Calu3 (cell line): ENCODE results near the gene BZW2. TPM values are rescaled to one million over a fixed set of nuclear protein-coding genes. Genes with fewer than 3 reads are reported as not detected.

Experiments
- BruUV-seq: library from RNA; stranded (reverse); fragments of 400-500 nt; replicated peaks from 2 replicates; lab custom pipeline; 2021; lab: Mats Ljungman, UMichigan
- CTCF ChIA-PET: fragments of 300-600 bp; sonication (Branson Sonifier 250); formaldehyde crosslinking; loops from one replicate; lab custom pipeline; 2022; ENCODE audit warnings: antibody characterized with exemption; lab: Charles Lee
- DNase-seq: peaks from one replicate; pipeline ENCODE4 v3.0.0; 2022
- H3K27ac Mint-ChIP-seq: one replicate; pipeline ENCODE4 v1.8.0; 2022; ENCODE audit warnings: mixed read lengths; ENCODE audit not compliant: unreplicated experiment
- H3K27me3 Mint-ChIP-seq: one replicate; pipeline ENCODE4 v1.8.0; 2022; ENCODE audit warnings: mixed read lengths; ENCODE audit not compliant: unreplicated experiment
- H3K36me3 Mint-ChIP-seq: one replicate; pipeline ENCODE4 v1.8.0; 2022; ENCODE audit warnings: mild to moderate bottlenecking, moderate library complexity, mixed read lengths; ENCODE audit not compliant: insufficient read depth, unreplicated experiment
- H3K4me1 Mint-ChIP-seq: one replicate; pipeline ENCODE4 v1.8.0; 2022; ENCODE audit warnings: mild to moderate bottlenecking, low read depth, mixed read lengths; ENCODE audit not compliant: unreplicated experiment
- H3K4me3 Mint-ChIP-seq: one replicate; pipeline ENCODE4 v1.8.0; 2022; ENCODE audit warnings: mild to moderate bottlenecking, low read depth, moderate library complexity, mixed read lengths; ENCODE audit not compliant: unreplicated experiment
- H3K9me3 Mint-ChIP-seq: one replicate; pipeline ENCODE4 v1.8.0; 2022; ENCODE audit warnings: low read depth, mixed read lengths; ENCODE audit not compliant: unreplicated experiment
- intact Hi-C: fragments of 100-400 bp; cut with micrococcal nuclease; formaldehyde crosslinking; loops from one replicate; pipeline ENCODE4 v1.10.0; 2022; ENCODE audit not compliant: unreplicated experiment
- total RNA-seq: library from RNA; stranded (reverse); gene quantifications from 2 replicates; pipeline ENCODE4 v1.2.3, GENCODE V29; 2022
- TF ChIP-seq, protein P1 (sequence below): fragments of 200-600 bp; IDR thresholded peaks from one replicate; pipeline ENCODE4 v1.8.0; 2022; ENCODE audit warnings: antibody characterized with exemption; ENCODE audit not compliant: unreplicated experiment

The BZW2 gene
- total RNA-seq, 1 experiment from 2014 or later = 194 TPM

DNA sequence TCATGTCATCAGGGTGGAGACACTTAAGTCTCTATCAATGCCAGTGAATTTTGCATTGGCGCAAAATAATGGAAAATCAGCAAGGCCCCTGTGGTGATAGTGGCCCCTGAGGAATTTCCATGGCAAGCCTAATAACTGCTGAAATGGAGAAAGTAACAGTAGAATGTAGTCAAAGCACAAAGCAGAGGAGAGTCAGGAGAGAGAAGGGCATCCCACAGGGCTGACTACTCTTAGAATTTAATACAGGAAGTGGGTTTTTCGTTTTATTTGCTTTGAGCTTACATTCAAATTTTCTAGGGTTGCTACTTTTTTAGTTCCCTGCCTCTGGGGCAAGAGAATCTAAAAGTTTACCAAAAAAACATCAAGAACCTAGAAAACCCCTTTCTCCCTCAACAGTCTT is 39.0 kb downstream of the BZW2 start:
- peaks cover 79% of the 10 kb centered on the region for H3K36me3 Mint-ChIP-seq
- intact Hi-C loops = loop anchor here (5.0 to 10.0 kb wide), 3 partner anchors 73 to 573 kb away; no protein-coding TSS in a partner anchor
- H3K27ac Mint-ChIP-seq = no peak overlapping the region

DNA sequence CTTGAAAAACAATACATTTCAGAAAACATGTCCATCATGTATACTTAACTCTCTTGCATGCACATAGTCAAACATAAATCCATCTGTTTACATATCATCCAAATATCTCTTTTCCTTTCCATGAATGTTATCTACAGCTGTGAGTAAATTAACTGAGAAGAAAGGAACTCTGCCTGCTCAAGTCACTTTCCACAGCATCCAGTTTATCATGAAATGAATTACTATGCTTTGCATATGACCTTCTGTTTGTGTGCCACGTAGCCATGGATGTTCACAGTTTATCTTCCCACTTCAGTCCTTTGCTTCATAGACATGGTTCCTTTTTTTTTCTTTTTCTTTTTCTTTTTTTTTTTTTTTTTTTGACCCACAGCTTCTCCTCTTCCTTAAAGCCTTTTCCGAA is 39.6 kb downstream of the BZW2 start:
- H3K36me3 Mint-ChIP-seq = peaks cover 79% of the 10 kb centered on the region

More for the DNA sequence above, 39.0 kb downstream of the BZW2 start:
- no peak for DNase-seq
- no peak overlapping the region for H3K4me3 Mint-ChIP-seq
- H3K9me3 Mint-ChIP-seq = no peaks in the 10 kb centered on the region
- CTCF ChIA-PET = no interaction called here
- H3K4me1 Mint-ChIP-seq = peaks cover 13% of the 10 kb centered on the region
- TF ChIP-seq, protein P1, sequence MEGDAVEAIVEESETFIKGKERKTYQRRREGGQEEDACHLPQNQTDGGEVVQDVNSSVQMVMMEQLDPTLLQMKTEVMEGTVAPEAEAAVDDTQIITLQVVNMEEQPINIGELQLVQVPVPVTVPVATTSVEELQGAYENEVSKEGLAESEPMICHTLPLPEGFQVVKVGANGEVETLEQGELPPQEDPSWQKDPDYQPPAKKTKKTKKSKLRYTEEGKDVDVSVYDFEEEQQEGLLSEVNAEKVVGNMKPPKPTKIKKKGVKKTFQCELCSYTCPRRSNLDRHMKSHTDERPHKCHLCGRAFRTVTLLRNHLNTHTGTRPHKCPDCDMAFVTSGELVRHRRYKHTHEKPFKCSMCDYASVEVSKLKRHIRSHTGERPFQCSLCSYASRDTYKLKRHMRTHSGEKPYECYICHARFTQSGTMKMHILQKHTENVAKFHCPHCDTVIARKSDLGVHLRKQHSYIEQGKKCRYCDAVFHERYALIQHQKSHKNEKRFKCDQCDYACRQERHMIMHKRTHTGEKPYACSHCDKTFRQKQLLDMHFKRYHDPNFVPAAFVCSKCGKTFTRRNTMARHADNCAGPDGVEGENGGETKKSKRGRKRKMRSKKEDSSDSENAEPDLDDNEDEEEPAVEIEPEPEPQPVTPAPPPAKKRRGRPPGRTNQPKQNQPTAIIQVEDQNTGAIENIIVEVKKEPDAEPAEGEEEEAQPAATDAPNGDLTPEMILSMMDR = no peak
- no TSS peak for BruUV-seq
- no peaks in the 10 kb centered on the region for H3K27me3 Mint-ChIP-seq

DNA sequence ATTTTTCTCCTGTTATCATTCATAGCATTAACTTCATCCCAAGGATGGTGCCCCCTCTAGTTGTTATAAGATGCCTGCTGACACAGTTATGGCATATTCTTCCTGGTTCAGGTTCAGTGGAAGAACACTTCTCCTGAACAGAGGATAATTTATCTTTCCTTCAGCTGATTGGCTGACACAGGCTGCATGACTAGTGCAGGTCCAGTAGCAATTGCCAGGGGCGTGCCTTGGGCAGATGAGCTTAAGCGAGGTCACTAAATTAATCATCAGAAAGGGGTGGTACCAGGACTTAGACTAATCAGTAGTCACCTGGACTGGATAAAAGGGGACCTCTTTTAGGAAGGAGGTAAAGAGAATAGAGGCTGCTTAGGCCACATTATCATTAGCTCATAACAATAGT is 42.3 kb downstream of the BZW2 start:
- Mint-ChIP-seq H3K36me3 (peaks cover 63% of the 10 kb centered on the region), H3K27ac (no peak overlapping the region), H3K4me3 (no peak overlapping the region), H3K9me3 (no peaks in the 10 kb centered on the region), H3K4me1 (peaks cover 9% of the 10 kb centered on the region), H3K27me3 (no peaks in the 10 kb centered on the region)
- no peak for DNase-seq
- no TSS peak for BruUV-seq
- intact Hi-C loops = loop anchor here (5.0 to 10.0 kb wide), 3 partner anchors 76 to 576 kb away; no protein-coding TSS in a partner anchor
- CTCF ChIA-PET = interaction anchor here (0.9 to 1.0 kb wide), 2 partner anchors 16 to 188 kb away, joined by 3 read pairs; no protein-coding TSS in a partner anchor
- TF ChIP-seq, protein P1 = no peak

More for the DNA sequence above, 39.6 kb downstream of the BZW2 start:
- Mint-ChIP-seq H3K9me3 (no peaks in the 10 kb centered on the region), H3K4me1 (peaks cover 9% of the 10 kb centered on the region), H3K27ac (no peak overlapping the region), H3K4me3 (no peak overlapping the region), H3K27me3 (no peaks in the 10 kb centered on the region)
- intact Hi-C loops = loop anchor here (5.0 to 10.0 kb wide), 3 partner anchors 73 to 573 kb away; no protein-coding TSS in a partner anchor
- TF ChIP-seq, protein P1 = no peak
- CTCF ChIA-PET = no interaction called here
- no TSS peak for BruUV-seq
- DNase-seq = no peak

DNA sequence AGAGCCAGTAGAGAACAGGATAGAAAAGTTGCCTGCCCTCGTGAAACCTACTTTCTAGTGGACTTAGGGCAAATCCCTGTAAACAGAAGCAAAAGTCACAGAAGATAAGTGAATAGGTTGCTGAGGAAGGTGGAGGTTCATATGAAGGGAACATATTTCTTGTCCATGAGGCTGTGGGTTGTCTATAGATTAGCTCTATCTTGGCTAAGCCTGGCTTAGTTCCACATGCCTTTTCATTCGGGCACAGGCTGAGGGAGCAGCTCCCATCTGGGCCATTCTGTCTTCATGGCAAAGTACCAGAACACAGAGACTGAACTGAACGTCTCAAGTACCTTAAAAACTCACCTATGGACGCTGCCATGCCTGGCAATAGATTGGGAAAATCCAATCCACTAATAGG is 45.3 kb downstream of the BZW2 start:
- CTCF ChIA-PET = no interaction called here
- no TSS peak for BruUV-seq
- Mint-ChIP-seq H3K9me3 (no peaks in the 10 kb centered on the region), H3K27ac (no peak overlapping the region), H3K4me3 (no peak overlapping the region), H3K36me3 (peaks cover 56% of the 10 kb centered on the region), H3K27me3 (no peaks in the 10 kb centered on the region), H3K4me1 (peaks cover 7% of the 10 kb centered on the region)
- intact Hi-C loops = no loop called here
- TF ChIP-seq, protein P1 = no peak
- DNase-seq = no peak
